ENCODE data around the gene KLHL29.

KLHL29 gene

GRCh38 chr2:23518481-23519333 is 133.7 kb downstream of the KLHL29 start:
- TF ChIP-seq CTCF (conservative IDR thresholded peaks at IDR 0.05) (no peak), ZFX (IDR thresholded peaks at IDR 0.05) (no peak)
- H3K27ac ChIP-seq, result no peak overlapping the region

GRCh38 chr2:23519334-23519651 is 134.3 kb downstream of the KLHL29 start:
- TF ChIP-seq ZFX (IDR thresholded peaks at IDR 0.05) (no peak), CTCF (conservative IDR thresholded peaks at IDR 0.05) (no peak)
- H3K27ac ChIP-seq, result no peak overlapping the region

GRCh38 chr2:23520256-23520655 is 135.3 kb downstream of the KLHL29 start:
- TF ChIP-seq CTCF (conservative IDR thresholded peaks at IDR 0.05) (no peak), ZFX (IDR thresholded peaks at IDR 0.05) (no peak)
- no peak overlapping the region for H3K27ac ChIP-seq

GRCh38 chr2:23521060-23521459 is 136.1 kb downstream of the KLHL29 start:
- TF ChIP-seq ZFX (IDR thresholded peaks at IDR 0.05) (no peak), CTCF (conservative IDR thresholded peaks at IDR 0.05) (no peak)
- H3K27ac ChIP-seq, result no peak overlapping the region

- peak overlapping the region; percentile 61 for H3K27ac ChIP-seq
- TF ChIP-seq ZFX (IDR thresholded peaks at IDR 0.05) (no peak), CTCF (conservative IDR thresholded peaks at IDR 0.05) (no peak)
These were observed 137.9 kb downstream of the KLHL29 start for GRCh38 chr2:23522726-23523372.

- TF ChIP-seq ZFX (IDR thresholded peaks at IDR 0.05) (no peak), CTCF (conservative IDR thresholded peaks at IDR 0.05) (no peak)
- H3K27ac ChIP-seq, result peak overlapping the region; percentile 61
These were observed 138.6 kb downstream of the KLHL29 start for GRCh38 chr2:23523373-23524260.
